GM19099 (cell line): Measurements from ENCODE around the gene PPT2.

Experiments
- POLR2A ChIP-seq: IDR thresholded peaks from 3 replicates; pipeline ENCODE4 v1.6.1; 2011; ENCODE audit warnings: low read depth; ENCODE audit not compliant: insufficient read length; ENCODE audit errors: extremely low read depth

The PPT2 gene

GRCh38 chr6:32196682-32197616 lies 43.0 kb downstream of the PPT2 start:
- TF ChIP-seq POLR2A: no peak

GRCh38 chr6:32198345-32198696 lies 44.4 kb downstream of the PPT2 start:
- no peak for TF ChIP-seq POLR2A

- no peak for TF ChIP-seq POLR2A
Observed at GRCh38 chr6:32198866-32199265, 44.9 kb downstream of the PPT2 start.

- no peak for TF ChIP-seq POLR2A
Observed at GRCh38 chr6:32200711-32201475, 47.0 kb downstream of the PPT2 start.

DNA sequence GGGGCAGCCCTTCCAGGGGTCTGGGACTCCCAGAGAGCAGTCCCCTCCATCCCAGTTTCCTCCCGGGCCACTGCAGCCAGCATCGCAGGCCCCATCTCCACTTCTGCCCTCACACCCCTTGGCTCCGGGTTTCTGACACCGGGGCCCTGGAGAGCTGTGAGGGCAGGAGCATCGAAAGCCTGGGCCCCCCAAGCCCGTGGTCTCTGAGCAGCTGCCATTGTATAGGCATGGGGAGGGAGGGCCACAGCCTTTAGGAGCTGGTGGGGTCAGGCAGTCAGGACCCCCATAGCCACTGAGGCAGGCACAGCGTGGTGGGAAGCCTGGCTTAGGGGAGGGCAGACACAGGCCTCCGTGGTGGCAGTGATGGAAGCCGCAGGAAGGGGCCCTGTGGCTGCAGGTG lies 48.2 kb downstream of the PPT2 start:
- TF ChIP-seq POLR2A: no peak

DNA sequence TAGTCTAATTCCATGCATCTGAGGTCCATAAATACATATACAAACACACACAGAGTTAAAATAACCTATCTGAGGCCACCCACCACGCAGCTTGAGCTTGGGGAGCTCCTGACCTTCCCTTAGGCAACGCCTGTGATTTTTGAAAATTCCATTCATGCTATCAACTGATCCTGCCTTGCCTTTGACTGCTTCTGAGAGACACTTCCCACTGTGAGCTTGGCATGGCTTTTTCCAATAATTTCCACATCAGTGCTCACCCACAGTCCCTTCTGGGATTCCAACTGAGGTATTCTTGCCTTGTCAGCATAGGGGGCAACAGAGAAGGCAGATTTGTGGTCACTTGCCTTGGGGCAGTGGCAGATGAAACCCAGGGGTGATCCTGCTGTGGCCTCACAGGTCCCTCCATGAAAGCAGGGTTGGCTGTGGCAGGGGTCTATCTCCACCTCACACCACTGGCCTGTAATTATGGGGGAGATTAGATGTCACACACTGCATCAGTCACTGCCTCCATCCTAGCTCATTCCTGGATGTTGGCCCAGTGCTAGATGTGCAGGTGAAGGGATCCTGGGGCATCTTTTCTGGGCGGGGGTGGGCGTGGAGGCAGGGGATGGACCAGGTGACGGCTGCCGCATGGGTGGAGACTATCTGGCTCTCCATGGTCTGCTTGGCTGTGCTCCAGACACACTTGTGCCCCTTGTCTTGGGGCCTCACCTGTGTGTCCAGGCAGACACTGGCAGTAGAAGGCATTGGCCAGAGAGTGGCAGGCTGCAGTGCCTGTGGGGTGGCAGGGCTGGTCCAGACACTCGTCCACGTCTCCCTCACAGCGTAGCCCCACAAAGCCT lies 49.7 kb downstream of the PPT2 start:
- no peak for TF ChIP-seq POLR2A

- TF ChIP-seq POLR2A: no peak
Observed at GRCh38 chr6:32204268-32204715, 50.4 kb downstream of the PPT2 start.

DNA sequence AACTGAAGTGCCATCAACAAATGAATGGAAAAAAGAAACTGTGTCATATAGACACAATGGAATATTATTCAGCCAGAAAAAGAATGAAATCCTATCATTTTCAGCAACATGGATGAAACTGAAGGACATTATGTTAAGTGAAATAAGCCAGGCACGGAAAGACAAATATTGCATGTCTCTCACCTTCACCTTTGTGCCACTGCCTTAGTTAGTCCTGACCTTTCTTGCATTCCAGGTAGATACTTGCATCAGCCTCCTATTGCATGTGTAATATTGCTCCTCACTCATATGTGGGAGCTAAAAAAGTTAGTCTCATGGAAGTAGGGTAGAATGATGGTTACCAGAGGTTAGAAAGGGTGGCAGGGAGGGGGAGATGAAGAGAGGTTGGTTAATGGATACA lies 55.1 kb downstream of the PPT2 start:
- no peak for TF ChIP-seq POLR2A

- TF ChIP-seq POLR2A: no peak
Observed at GRCh38 chr6:32210191-32210601, 56.3 kb downstream of the PPT2 start.

GRCh38 chr6:32212076-32212760 lies 58.3 kb downstream of the PPT2 start:
- TF ChIP-seq POLR2A: no peak
